Activated T-cell treated with anti-CD3 and anti-CD28 coated beads, Interleukin-2, amount 50 U/mL, for 24 hours (primary cell): ENCODE measurements around the gene CYLD.

Source experiments
- DNase-seq: peaks from one replicate; pipeline ENCODE4 v3.0.0-alpha.2; 2020
- H3K27ac Mint-ChIP-seq: 2 replicates; pipeline ENCODE4 v1.8.0; 2020; ENCODE audit warnings: mild to moderate bottlenecking, mixed read lengths
- H3K27me3 Mint-ChIP-seq: 2 replicates; pipeline ENCODE4 v1.8.0; 2020; ENCODE audit warnings: mixed read lengths
- H3K36me3 Mint-ChIP-seq: 2 replicates; pipeline ENCODE4 v1.8.0; 2020; ENCODE audit warnings: low read depth, mixed read lengths
- H3K4me1 Mint-ChIP-seq: 2 replicates; pipeline ENCODE4 v1.8.0; 2020; ENCODE audit warnings: low read depth, mixed read lengths
- H3K4me3 Mint-ChIP-seq: 2 replicates; pipeline ENCODE4 v1.8.0; 2020; ENCODE audit warnings: mild to moderate bottlenecking, moderate library complexity, mixed read lengths
- H3K9me3 Mint-ChIP-seq: 2 replicates; pipeline ENCODE4 v1.8.0; 2020; ENCODE audit warnings: mixed read lengths

Gene CYLD

GRCh38 chr16:50767197-50767596, 25.3 kb downstream of the CYLD start:
- Mint-ChIP-seq H3K9me3 (peaks cover 8% of the 10 kb centered on the region), H3K36me3 (peaks cover 96% of the 10 kb centered on the region), H3K4me3 (peak overlapping the region; percentile 5), H3K27ac (peak overlapping the region; percentile 95), H3K4me1 (peaks cover 92% of the 10 kb centered on the region), H3K27me3 (no peaks in the 10 kb centered on the region)
- DNase-seq = no peak

- no peak for DNase-seq
Measured at GRCh38 chr16:50771366-50771765, 29.5 kb downstream of the CYLD start.

GRCh38 chr16:50774405-50774804, 32.5 kb downstream of the CYLD start:
- DNase-seq = no peak
- peaks cover 84% of the 10 kb centered on the region for H3K36me3 Mint-ChIP-seq
- no peaks in the 10 kb centered on the region for H3K9me3 Mint-ChIP-seq
- peaks cover 74% of the 10 kb centered on the region for H3K4me1 Mint-ChIP-seq
- H3K27ac Mint-ChIP-seq = peak overlapping the region; percentile 48
- H3K4me3 Mint-ChIP-seq = no peak overlapping the region
- H3K27me3 Mint-ChIP-seq = no peaks in the 10 kb centered on the region

More at GRCh38 chr16:50771366-50771765, 29.5 kb downstream of the CYLD start:
- no peak overlapping the region for H3K27ac Mint-ChIP-seq
- peaks cover 83% of the 10 kb centered on the region for H3K4me1 Mint-ChIP-seq
- H3K4me3 Mint-ChIP-seq = no peak overlapping the region
- peaks cover 90% of the 10 kb centered on the region for H3K36me3 Mint-ChIP-seq
- H3K27me3 Mint-ChIP-seq = no peaks in the 10 kb centered on the region
- H3K9me3 Mint-ChIP-seq = peaks cover 4% of the 10 kb centered on the region

GRCh38 chr16:50774960-50775359, 33.1 kb downstream of the CYLD start:
- peaks cover 85% of the 10 kb centered on the region for H3K36me3 Mint-ChIP-seq
- peak overlapping the region; percentile 6 for H3K27ac Mint-ChIP-seq
- H3K4me3 Mint-ChIP-seq = no peak overlapping the region
- no peaks in the 10 kb centered on the region for H3K27me3 Mint-ChIP-seq
- no peaks in the 10 kb centered on the region for H3K9me3 Mint-ChIP-seq
- no peak for DNase-seq
- peaks cover 73% of the 10 kb centered on the region for H3K4me1 Mint-ChIP-seq

GRCh38 chr16:50776037-50776436, 34.2 kb downstream of the CYLD start:
- no peak overlapping the region for H3K4me3 Mint-ChIP-seq
- H3K9me3 Mint-ChIP-seq = no peaks in the 10 kb centered on the region
- no peak for DNase-seq
- no peaks in the 10 kb centered on the region for H3K27me3 Mint-ChIP-seq
- peaks cover 77% of the 10 kb centered on the region for H3K4me1 Mint-ChIP-seq
- H3K27ac Mint-ChIP-seq = peak overlapping the region; percentile 6
- peaks cover 86% of the 10 kb centered on the region for H3K36me3 Mint-ChIP-seq

GRCh38 chr16:50778284-50779163, 36.6 kb downstream of the CYLD start:
- H3K27ac Mint-ChIP-seq = peak overlapping the region; percentile 83
- DNase-seq = no peak
- H3K9me3 Mint-ChIP-seq = no peaks in the 10 kb centered on the region
- H3K4me3 Mint-ChIP-seq = no peak overlapping the region
- H3K36me3 Mint-ChIP-seq = peaks cover 86% of the 10 kb centered on the region
- no peaks in the 10 kb centered on the region for H3K27me3 Mint-ChIP-seq
- H3K4me1 Mint-ChIP-seq = peaks cover 75% of the 10 kb centered on the region

GRCh38 chr16:50781043-50781442, 39.2 kb downstream of the CYLD start:
- no peak for DNase-seq
- Mint-ChIP-seq H3K9me3 (no peaks in the 10 kb centered on the region), H3K27ac (peak overlapping the region; percentile 81), H3K4me1 (peaks cover 60% of the 10 kb centered on the region), H3K36me3 (peaks cover 89% of the 10 kb centered on the region), H3K27me3 (no peaks in the 10 kb centered on the region), H3K4me3 (no peak overlapping the region)

GRCh38 chr16:50781518-50781917, 39.6 kb downstream of the CYLD start:
- Mint-ChIP-seq H3K27ac (peak overlapping the region; percentile 81), H3K27me3 (no peaks in the 10 kb centered on the region), H3K4me1 (peaks cover 59% of the 10 kb centered on the region), H3K4me3 (no peak overlapping the region), H3K36me3 (peaks cover 90% of the 10 kb centered on the region), H3K9me3 (no peaks in the 10 kb centered on the region)
- no peak for DNase-seq

GRCh38 chr16:50789757-50790156, 47.9 kb downstream of the CYLD start:
- H3K4me3 Mint-ChIP-seq = no peak overlapping the region
- no peaks in the 10 kb centered on the region for H3K27me3 Mint-ChIP-seq
- H3K36me3 Mint-ChIP-seq = peaks cover 90% of the 10 kb centered on the region
- no peak overlapping the region for H3K27ac Mint-ChIP-seq
- no peak for DNase-seq
- peaks cover 26% of the 10 kb centered on the region for H3K4me1 Mint-ChIP-seq
- peaks cover 10% of the 10 kb centered on the region for H3K9me3 Mint-ChIP-seq

GRCh38 chr16:50791522-50791921, 49.6 kb downstream of the CYLD start:
- Mint-ChIP-seq H3K4me3 (no peak overlapping the region), H3K27me3 (no peaks in the 10 kb centered on the region), H3K27ac (no peak overlapping the region), H3K4me1 (peaks cover 23% of the 10 kb centered on the region), H3K9me3 (peaks cover 10% of the 10 kb centered on the region), H3K36me3 (peaks cover 92% of the 10 kb centered on the region)
- no peak for DNase-seq

- H3K36me3 Mint-ChIP-seq = peaks cover 88% of the 10 kb centered on the region
- peak overlapping the region; percentile 42 for H3K27ac Mint-ChIP-seq
- no peaks in the 10 kb centered on the region for H3K9me3 Mint-ChIP-seq
- H3K4me3 Mint-ChIP-seq = no peak overlapping the region
- peaks cover 7% of the 10 kb centered on the region for H3K4me1 Mint-ChIP-seq
- no peaks in the 10 kb centered on the region for H3K27me3 Mint-ChIP-seq
- no peak for DNase-seq
Measured at GRCh38 chr16:50796829-50797228, 54.9 kb downstream of the CYLD start.

- Mint-ChIP-seq H3K36me3 (peaks cover 84% of the 10 kb centered on the region), H3K27ac (peak overlapping the region; percentile 78)
- DNase-seq = no peak
Measured at GRCh38 chr16:50797456-50797855, 55.6 kb downstream of the CYLD start.

GRCh38 chr16:50800074-50800473, 58.2 kb downstream of the CYLD start:
- H3K4me3 Mint-ChIP-seq = no peak overlapping the region
- peaks cover 5% of the 10 kb centered on the region for H3K4me1 Mint-ChIP-seq
- H3K36me3 Mint-ChIP-seq = peaks cover 59% of the 10 kb centered on the region
- H3K27me3 Mint-ChIP-seq = no peaks in the 10 kb centered on the region
- no peaks in the 10 kb centered on the region for H3K9me3 Mint-ChIP-seq
- H3K27ac Mint-ChIP-seq = peak overlapping the region; percentile 76
- DNase-seq = no peak

More at GRCh38 chr16:50797456-50797855, 55.6 kb downstream of the CYLD start:
- Mint-ChIP-seq H3K9me3 (no peaks in the 10 kb centered on the region), H3K27me3 (no peaks in the 10 kb centered on the region), H3K4me1 (peaks cover 5% of the 10 kb centered on the region), H3K4me3 (no peak overlapping the region)

GRCh38 chr16:50801036-50801435, 59.1 kb downstream of the CYLD start:
- no peaks in the 10 kb centered on the region for H3K27me3 Mint-ChIP-seq
- no peak overlapping the region for H3K4me3 Mint-ChIP-seq
- peak overlapping the region; percentile 41 for H3K27ac Mint-ChIP-seq
- H3K36me3 Mint-ChIP-seq = peaks cover 50% of the 10 kb centered on the region
- no peaks in the 10 kb centered on the region for H3K9me3 Mint-ChIP-seq
- peaks cover 8% of the 10 kb centered on the region for H3K4me1 Mint-ChIP-seq
- DNase-seq = no peak

GRCh38 chr16:50802000-50802399, 60.1 kb downstream of the CYLD start:
- Mint-ChIP-seq H3K4me1 (peaks cover 15% of the 10 kb centered on the region), H3K27me3 (no peaks in the 10 kb centered on the region), H3K27ac (peak overlapping the region; percentile 58), H3K9me3 (no peaks in the 10 kb centered on the region), H3K36me3 (peaks cover 40% of the 10 kb centered on the region), H3K4me3 (no peak overlapping the region)
- no peak for DNase-seq
